HCT116 (cell line): Measurements from ENCODE around the gene ATG4A. TPM values are rescaled to one million over a fixed set of nuclear protein-coding genes. Genes with fewer than 3 reads are reported as not detected.
A peak's percentile ranks its signal among the peaks of the same experiment; 100 is the strongest.

ENCODE experiments used
- ATAC-seq: fragments of 200-7000 bp; cut with Tn5 transposase; 2 replicates; pipeline ENCODE4 v1.9.1; 2020; ENCODE audit warnings: mild to moderate bottlenecking, moderate library complexity
- BruUV-seq: library from RNA; stranded (reverse); fragments of 400-500 nt; replicated peaks from 2 replicates; lab custom pipeline; 2021; lab: Mats Ljungman, UMichigan
- CTCF ChIA-PET: fragments of 300-600 bp; sonication (Branson Sonifier 250); formaldehyde crosslinking; loops from one replicate; lab custom pipeline; 2021; ENCODE audit warnings: antibody characterized with exemption; lab: Charles Lee
- POLR2A ChIA-PET: fragments of 300-600, 350-600 bp; sonication (Branson Sonifier 250); formaldehyde crosslinking; loops from one replicate; lab custom pipeline; 2021; ENCODE audit warnings: antibody characterized with exemption; lab: Charles Lee
- RAD21 ChIA-PET, 2 experiments: fragments of 300-600 bp; sonication (Branson Sonifier 250); formaldehyde crosslinking; loops; one replicate each; lab custom pipeline; 2023; ENCODE audit warnings: low total read pairs in 2 of 2; ENCODE audit not compliant: uncharacterized antibody in 2 of 2, unreplicated experiment in 2 of 2, low non-redundant PET in 1 of 2; lab: Charles Lee
- DNase-seq: peaks from one replicate; pipeline ENCODE4 v3.0.0-alpha.2; 2010; ENCODE audit warnings: low read depth, low spot score
- H2AFZ ChIP-seq: fragments of 200-600 bp; shearing (Covaris generic), sonication (generic); 2 replicates; pipeline ENCODE4 v1.6.1; 2017; ENCODE audit warnings: low read depth, mixed run types, mixed read lengths, antibody characterized with exemption, low read length; ENCODE audit not compliant: poor library complexity, severe bottlenecking
- H3K27ac ChIP-seq: 2 replicates; pipeline ENCODE4 v1.5.1; 2012; ENCODE audit warnings: low read depth, low read length
- H3K27me3 ChIP-seq: fragments of 200-600 bp; sonication (generic); 2 replicates; pipeline ENCODE4 v1.6.1; 2016; ENCODE audit warnings: mixed run types, low read length, mixed read lengths; ENCODE audit not compliant: insufficient read depth
- H3K36me3 ChIP-seq, 2 experiments: fragments of 200-500 bp in 1 of 2; fragments of 200-600 bp in 1 of 2; sonication (Bioruptor generic) in 1 of 2; sonication (generic) in 1 of 2; 2 replicates each; pipeline versions ENCODE4 v1.5.1 to v1.6.1; 2014 to 2016; ENCODE audit warnings: low read length in 2 of 2, inconsistent platforms in 1 of 2, mixed read lengths in 1 of 2, mixed run types in 1 of 2; ENCODE audit not compliant: insufficient read depth in 2 of 2, control insufficient read depth in 1 of 2
- H3K4me1 ChIP-seq, 2 experiments: fragments of 200-600 bp in 1 of 2; sonication (generic) in 1 of 2; 2 replicates each; pipeline versions ENCODE4 v1.5.1 to v1.6.1; 2012 to 2017; ENCODE audit warnings: low read length in 2 of 2, inconsistent platforms in 1 of 2, mild to moderate bottlenecking in 1 of 2, mixed read lengths in 1 of 2, mixed run types in 1 of 2, moderate library complexity in 1 of 2; ENCODE audit not compliant: insufficient read depth in 2 of 2, control insufficient read depth in 1 of 2
- H3K4me2 ChIP-seq: fragments of 200-600 bp; sonication (generic); 2 replicates; pipeline ENCODE4 v1.6.1; 2017; ENCODE audit warnings: mixed run types, low read length, mixed read lengths
- H3K4me3 ChIP-seq, 2 experiments: fragments of 200-600 bp in 1 of 2; sonication (generic) in 1 of 2; replicated peaks in 1 of 2; 2 replicates each; pipeline ENCODE4 v1.5.1; 2011 to 2016; ENCODE audit warnings: low read length in 2 of 2, control low read depth in 1 of 2, low read depth in 1 of 2, mild to moderate bottlenecking in 1 of 2, mixed read lengths in 1 of 2, mixed run types in 1 of 2
- H3K79me2 ChIP-seq: fragments of 200-600 bp; sonication (generic); 2 replicates; pipeline ENCODE4 v1.6.1; 2017; ENCODE audit warnings: mild to moderate bottlenecking, mixed run types, low read length, moderate library complexity, mixed read lengths; ENCODE audit not compliant: insufficient read depth
- H3K9ac ChIP-seq: fragments of 200-600 bp; sonication (generic); 2 replicates; pipeline ENCODE4 v1.6.1; 2016; ENCODE audit warnings: low read length, mixed read lengths
- H3K9me2 ChIP-seq: fragments of 200-600 bp; sonication (generic), shearing (Covaris generic); 2 replicates; pipeline ENCODE4 v1.6.1; 2017; ENCODE audit warnings: mixed run types, mild to moderate bottlenecking, moderate library complexity; ENCODE audit not compliant: insufficient read depth
- H3K9me3 ChIP-seq, 2 experiments: fragments of 200-500 bp in 1 of 2; fragments of 200-600 bp in 1 of 2; sonication (Bioruptor generic) in 1 of 2; sonication (generic) in 1 of 2; 2 replicates each; pipeline ENCODE4 v1.6.1; 2014 to 2017; ENCODE audit warnings: low read length in 2 of 2, mixed read lengths in 2 of 2, inconsistent platforms in 1 of 2, low read depth in 1 of 2, mild to moderate bottlenecking in 1 of 2, mixed run types in 1 of 2, moderate library complexity in 1 of 2; ENCODE audit not compliant: control insufficient read depth in 1 of 2, insufficient read depth in 1 of 2
- H4K20me1 ChIP-seq: fragments of 200-600 bp; sonication (generic), shearing (Covaris generic); 2 replicates; pipeline ENCODE4 v1.6.1; 2017; ENCODE audit warnings: mixed run types, mild to moderate bottlenecking, moderate library complexity; ENCODE audit not compliant: insufficient read depth
- ATF3 ChIP-seq: IDR thresholded peaks from 2 replicates; pipeline ENCODE4 v1.6.1; 2012
- CEBPB ChIP-seq: IDR thresholded peaks from 2 replicates; pipeline ENCODE4 v1.6.1; 2012; ENCODE audit warnings: low read depth
- CTCF ChIP-seq, 3 experiments: fragments of 200-600 bp in 1 of 3; sonication (generic) in 1 of 3; IDR thresholded peaks in 2 of 3; conservative IDR thresholded peaks in 1 of 3; 2 replicates each; pipeline ENCODE4 v1.5.1; 2012 to 2017; ENCODE audit warnings: low read depth in 2 of 3, low read length in 2 of 3, antibody characterized with exemption in 1 of 3, borderline replicate concordance in 1 of 3, control low read depth in 1 of 3, mild to moderate bottlenecking in 1 of 3, mixed read lengths in 1 of 3, mixed run types in 1 of 3, moderate library complexity in 1 of 3; ENCODE audit not compliant: insufficient read depth in 1 of 3
- ELF1 ChIP-seq: IDR thresholded peaks from 2 replicates; pipeline ENCODE4 v1.6.1; 2012; ENCODE audit warnings: low read depth, borderline replicate concordance
- JUND ChIP-seq: IDR thresholded peaks from 2 replicates; pipeline ENCODE4 v1.6.1; 2012
- MAX ChIP-seq: IDR thresholded peaks from 2 replicates; pipeline ENCODE4 v1.6.1; 2012
- POLR2A ChIP-seq: IDR thresholded peaks from 2 replicates; pipeline ENCODE4 v1.7.0; 2011; ENCODE audit warnings: borderline replicate concordance; ENCODE audit not compliant: insufficient read depth, insufficient read length; ENCODE audit errors: extremely low read depth
- RAD21 ChIP-seq: IDR thresholded peaks from 2 replicates; pipeline ENCODE4 v1.6.1; 2012; ENCODE audit warnings: low read depth, mild to moderate bottlenecking
- REST ChIP-seq: IDR thresholded peaks from 2 replicates; pipeline ENCODE4 v1.6.1; 2012; ENCODE audit warnings: low read depth
- SP1 ChIP-seq: IDR thresholded peaks from 2 replicates; pipeline ENCODE4 v1.6.1; 2012; ENCODE audit warnings: low read depth
- SRF ChIP-seq: IDR thresholded peaks from 2 replicates; pipeline ENCODE4 v1.6.1; 2012; ENCODE audit warnings: low read depth
- ZNF274 ChIP-seq: fragments of 200-500 bp; sonication (Bioruptor generic); IDR thresholded peaks from 2 replicates; pipeline ENCODE4 v1.6.1; 2014; ENCODE audit warnings: mild to moderate bottlenecking, low read depth, low read length, inconsistent platforms
- intact Hi-C: fragments of 100-400 bp; cut with micrococcal nuclease; formaldehyde crosslinking; loops from 2 replicates; pipeline ENCODE4 v1.10.0; 2022
- total RNA-seq: library from RNA; stranded (reverse); gene quantifications from one replicate; pipeline ENCODE4 v1.2.1, GENCODE V29; 2021; ENCODE audit not compliant: unreplicated experiment

ATG4A gene
- total RNA-seq, 1 experiment from 2014 or later: 4.1 TPM

GRCh38 chrX:108131471-108131870, 39.9 kb downstream of the ATG4A start:
- no peak overlapping the region for H3K27ac ChIP-seq
- intact Hi-C loops: no loop called here

More at GRCh38 chrX:108131471-108131870, 39.9 kb downstream of the ATG4A start:
- CTCF ChIA-PET: no interaction called here
- no peaks in the 10 kb centered on the region for H3K9me2 ChIP-seq
- H2AFZ ChIP-seq: no peak overlapping the region
- H3K79me2 ChIP-seq: no peaks in the 10 kb centered on the region
- no peaks in the 10 kb centered on the region for H3K27me3 ChIP-seq
- RAD21 ChIA-PET: no interaction called here
- ATAC-seq (no peak), DNase-seq (no peak)
- no peak overlapping the region for H3K4me3 ChIP-seq
- no peaks in the 10 kb centered on the region for H3K36me3 ChIP-seq
- TF ChIP-seq POLR2A (no peak), ZNF274 (no peak), RAD21 (no peak), ATF3 (no peak), SRF (no peak), CTCF (IDR thresholded peaks at IDR 0.05 in 2 of 3, conservative IDR thresholded peaks at IDR 0.05 in 1 of 3; ENCODE audit: borderline replicate concordance in 1 of 3, insufficient read depth in 1 of 3, low read depth in 2 of 3, low read length in 2 of 3) (no peak), REST (no peak), MAX (no peak), ELF1 (no peak), CEBPB (no peak), SP1 (no peak), JUND (no peak)
- H3K4me2 ChIP-seq: 0 out of 2 replicates have a peak overlapping the region, but pooled peaks have one; percentile 14
- H3K9ac ChIP-seq: no peak overlapping the region
- POLR2A ChIA-PET: no interaction called here
- no peaks in the 10 kb centered on the region for H4K20me1 ChIP-seq
- no peaks in the 10 kb centered on the region for H3K9me3 ChIP-seq
- BruUV-seq: no TSS peak
- peaks cover 0 to 7% of the 10 kb centered on the region in 2 experiments; a peak in 2 of 4 replicates for H3K4me1 ChIP-seq
